GM12878 (cell line): Measurements from ENCODE around the gene NTRK3. TPM values are rescaled to one million over a fixed set of nuclear protein-coding genes. Genes with fewer than 3 reads are reported as not detected.

ENCODE experiments used
- ATAC-seq: fragments of 200-7000 bp; cut with Tn5 transposase; 3 replicates; pipeline ENCODE4 v1.9.1; 2020; ENCODE audit warnings: mild to moderate bottlenecking, moderate library complexity
- BruUV-seq: library from RNA; stranded (reverse); fragments of 400-500 nt; replicated peaks from 2 replicates; lab custom pipeline; 2021; lab: Mats Ljungman, UMichigan
- CTCF ChIA-PET: fragments of 300-600 bp; sonication (Branson Sonifier 250); formaldehyde crosslinking; extraction: SDS; loops from one replicate; lab custom pipeline; 2021; ENCODE audit warnings: inconsistent platforms; lab: Yijun Ruan, JAX
- POLR2A ChIA-PET: fragments of 350-600 bp; formaldehyde crosslinking; extraction: SDS; loops from one replicate; lab custom pipeline; 2021; ENCODE audit warnings: inconsistent platforms; lab: Charles Lee
- RAD21 ChIA-PET: fragments of 300-600 bp; sonication (Branson Sonifier 250); formaldehyde crosslinking; loops from one replicate; lab custom pipeline; 2023; ENCODE audit warnings: antibody characterized with exemption; ENCODE audit not compliant: unreplicated experiment; lab: Charles Lee
- SMC1A ChIA-PET: fragments of 300-600 bp; sonication (Branson Sonifier 250); formaldehyde crosslinking; loops from one replicate; lab custom pipeline; 2023; ENCODE audit not compliant: unreplicated experiment, uncharacterized antibody; lab: Charles Lee
- DNase-seq: peaks from one replicate; pipeline ENCODE4 v3.0.0-alpha.2; 2011; ENCODE audit warnings: low read depth, low spot score
- FAIRE-seq: peaks from 3 replicates; lab custom pipeline; 2011; peaks lifted over from hg19 to GRCh38; lab: Jason Lieb, UNC
- H2AFZ ChIP-seq: 2 replicates; pipeline ENCODE4 v1.6.0; 2011; ENCODE audit warnings: low read depth, low read length, control low read depth; ENCODE audit not compliant: control insufficient read depth
- H3K27ac ChIP-seq: 2 replicates; pipeline ENCODE4 v1.5.1; 2011; ENCODE audit warnings: control low read depth; ENCODE audit not compliant: control insufficient read depth, insufficient read depth
- H3K27me3 ChIP-seq, 2 experiments: replicated peaks in 1 of 2; 2 replicates each; pipeline versions ENCODE4 v1.6.0 to v1.6.1; 2011; ENCODE audit warnings: low read length in 1 of 2; ENCODE audit not compliant: control insufficient read depth in 2 of 2, insufficient read depth in 2 of 2
- H3K36me3 ChIP-seq, 2 experiments: 2 replicates each; pipeline ENCODE4 v1.5.1; 2011; ENCODE audit warnings: low read length in 1 of 2; ENCODE audit not compliant: control insufficient read depth in 2 of 2, insufficient read depth in 2 of 2
- H3K4me1 ChIP-seq: 2 replicates; pipeline ENCODE4 v1.6.1; 2011; ENCODE audit warnings: mild to moderate bottlenecking, low read length, moderate library complexity, mixed read lengths; ENCODE audit not compliant: control insufficient read depth, insufficient read depth
- H3K4me2 ChIP-seq: 2 replicates; pipeline ENCODE4 v1.6.0; 2011; ENCODE audit warnings: control low read depth; ENCODE audit not compliant: control insufficient read depth, insufficient read depth
- H3K4me3 ChIP-seq: fragments of 200-600 bp; sonication (generic); 2 replicates; pipeline ENCODE4 v1.5.1; 2016
- H3K79me2 ChIP-seq: 2 replicates; pipeline ENCODE4 v1.6.0; 2011; ENCODE audit warnings: low read length; ENCODE audit not compliant: control insufficient read depth, insufficient read depth
- H3K9ac ChIP-seq: 2 replicates; pipeline ENCODE4 v1.8.0; 2011; ENCODE audit warnings: low read length, control low read depth, mixed read lengths; ENCODE audit not compliant: control insufficient read depth, insufficient read depth
- H3K9me3 ChIP-seq: replicated peaks from 3 replicates; pipeline ENCODE4 v1.5.1; 2011; ENCODE audit warnings: mild to moderate bottlenecking, low read length; ENCODE audit not compliant: control insufficient read depth, insufficient read depth
- H4K20me1 ChIP-seq: 2 replicates; pipeline ENCODE4 v1.6.0; 2011; ENCODE audit not compliant: control insufficient read depth, insufficient read depth
- CREM ChIP-seq: IDR thresholded peaks from 2 replicates; pipeline ENCODE4 v1.6.1; 2014; ENCODE audit warnings: antibody characterized with exemption, low read depth
- CUX1 ChIP-seq: IDR thresholded peaks from 2 replicates; pipeline ENCODE4 v1.6.1; 2012; ENCODE audit warnings: improper control_type of control experiment, low read depth, low read length; ENCODE audit not compliant: insufficient replicate concordance
- JUNB ChIP-seq: IDR thresholded peaks from 2 replicates; pipeline ENCODE4 v1.6.1; 2016; ENCODE audit warnings: antibody characterized with exemption, mild to moderate bottlenecking
- JUND ChIP-seq: IDR thresholded peaks from 2 replicates; pipeline ENCODE4 v1.6.1; 2012; ENCODE audit warnings: low read depth, mild to moderate bottlenecking, low read length, improper control_type of control experiment, moderate library complexity
- MEF2B ChIP-seq: fragments of 450-650 bp; IDR thresholded peaks from 2 replicates; pipeline ENCODE4 v1.6.1; 2018; ENCODE audit warnings: mild to moderate bottlenecking, moderate library complexity; ENCODE audit not compliant: partially characterized antibody, poor library complexity, severe bottlenecking
- MLLT1 ChIP-seq: fragments of 450-650 bp; IDR thresholded peaks from 2 replicates; pipeline ENCODE4 v1.6.1; 2016; ENCODE audit warnings: mild to moderate bottlenecking
- NFXL1 ChIP-seq: fragments of 450-650 bp; IDR thresholded peaks from 2 replicates; pipeline ENCODE4 v1.6.1; 2017; ENCODE audit warnings: antibody characterized with exemption, mild to moderate bottlenecking, borderline replicate concordance
- NR2C1 ChIP-seq: fragments of 450-650 bp; IDR thresholded peaks from 2 replicates; pipeline ENCODE4 v1.6.1; 2017; ENCODE audit warnings: antibody characterized with exemption, mild to moderate bottlenecking, moderate library complexity
- NR2F1 ChIP-seq: fragments of 450-650 bp; conservative IDR thresholded peaks from 2 replicates; pipeline ENCODE4 v1.6.1; 2017; ENCODE audit warnings: mild to moderate bottlenecking
- SMAD5 ChIP-seq: IDR thresholded peaks from 2 replicates; pipeline ENCODE4 v1.6.1; 2016; ENCODE audit warnings: antibody characterized with exemption, low read depth
- SMARCA5 ChIP-seq: fragments of 450-650 bp; IDR thresholded peaks from 2 replicates; pipeline ENCODE4 v1.6.1; 2017; ENCODE audit warnings: mild to moderate bottlenecking
- SP1 ChIP-seq: IDR thresholded peaks from one replicate; pipeline ENCODE4 v1.6.1; 2011; ENCODE audit warnings: low read depth, low read length
- STAT1 ChIP-seq: fragments of 450-650 bp; conservative IDR thresholded peaks from 2 replicates; pipeline ENCODE4 v1.6.1; 2014; ENCODE audit warnings: antibody characterized with exemption, mild to moderate bottlenecking
- TCF12 ChIP-seq: IDR thresholded peaks from 2 replicates; pipeline ENCODE4 v1.6.1; 2011; ENCODE audit warnings: low read depth, mild to moderate bottlenecking, low read length
- ZBTB11 ChIP-seq: fragments of 450-650 bp; formaldehyde crosslinking; IDR thresholded peaks from 2 replicates; pipeline ENCODE4 v1.5.0; 2022; ENCODE audit warnings: mild to moderate bottlenecking, missing genetic modification characterization
- WGBS: methylation state at CpG from one replicate; pipeline ENCODE4 v1.1.6; 2016; ENCODE audit warnings: low lambda C conversion rate; ENCODE audit not compliant: insufficient replicate concordance, insufficient coverage; ENCODE audit errors: missing lambda C conversion rate; 5-methylcytosine and 5-hydroxymethylcytosine counted together
- in situ Hi-C: fragments of 300-500 bp; cut with MboI; formaldehyde crosslinking; loops from 9 replicates; pipeline ENCODE4 v1.14.3; 2018; ENCODE audit warnings: mixed read lengths
- intact Hi-C: fragments of 100-400 bp; cut with micrococcal nuclease; formaldehyde crosslinking; loops from one replicate; pipeline ENCODE4 v1.14.2; 2022; ENCODE audit not compliant: unreplicated experiment
- polyA plus RNA-seq, 11 experiments: library from polyadenylated mRNA; depleted of rRNA in 4 of 11; unstranded in 6 of 11; stranded (reverse) in 5 of 11; fragments of >200 nt; fragmentation: Nextera tagmentation in 4 of 11; fragmentation: Illumina TruSeq in 1 of 11; extraction: Ambion mirVana in 4 of 11; extraction: Trizol in 1 of 11; gene quantifications; 1 replicate in 1 of 11; 2 replicates in 10 of 11; pipeline versions ENCODE4 v1.2.1 to v1.2.3, GENCODE V29; 2011 to 2016; ENCODE audit warnings: inconsistent platforms in 2 of 11, missing spikeins in 2 of 11, low read depth in 1 of 11
- total RNA-seq, 4 experiments: library from RNA; depleted of rRNA in 3 of 4; stranded (reverse); fragments of >200 nt in 3 of 4; fragmentation: Illumina TruSeq in 1 of 4; extraction: Trizol in 1 of 4; gene quantifications; 2 replicates each; pipeline versions ENCODE4 v1.2.1 to v1.2.3, GENCODE V29; 2013 to 2021

NTRK3 gene
- total and polyA plus RNA-seq, 10 of the 15 experiments (the other 5 are each of a cell fraction or from before 2014, with no cell fraction given), result not detected

DNA sequence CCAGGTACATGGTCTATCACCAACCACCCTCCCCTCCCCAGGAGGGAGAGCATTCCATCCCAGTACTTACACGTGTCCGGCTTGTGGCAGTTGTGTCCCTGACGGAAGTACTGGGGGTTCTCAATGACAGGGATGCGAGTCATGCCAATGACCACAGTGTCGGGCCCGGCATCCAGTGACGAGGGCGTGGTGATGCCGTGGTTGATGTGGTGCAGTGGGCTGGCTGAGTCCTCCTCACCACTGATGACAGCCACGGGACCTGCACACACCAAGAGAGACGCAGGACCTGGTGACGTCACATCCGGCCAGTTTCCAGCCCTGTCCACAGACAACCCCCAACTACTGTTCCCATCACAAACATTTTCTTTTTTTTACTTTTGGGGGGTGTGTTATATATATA, 223.8 kb downstream of the NTRK3 start (continued):
- no peak for TF ChIP-seq STAT1
- no peak for TF ChIP-seq SP1
- TF ChIP-seq, all 136 proteins: peak for 0

DNA sequence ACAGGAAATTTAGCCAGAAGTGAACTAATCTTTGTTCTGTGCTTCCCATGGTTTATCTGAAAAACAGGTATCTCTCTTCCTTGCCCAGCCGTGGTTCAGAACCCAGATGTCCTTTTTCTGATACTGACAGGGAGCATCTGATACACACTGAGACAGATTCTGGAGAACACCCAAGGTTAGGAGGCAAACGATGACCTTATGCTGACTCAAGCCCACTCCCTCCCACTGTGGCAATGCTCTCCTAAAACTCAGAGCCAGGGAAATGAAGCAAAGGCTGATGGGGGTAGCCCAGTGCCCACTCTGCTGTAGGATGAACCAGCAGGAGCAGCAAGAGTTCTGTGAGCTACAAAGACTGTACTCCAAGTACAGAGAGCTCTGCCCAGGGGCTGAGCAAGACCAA, 225.1 kb downstream of the NTRK3 start:
- no peaks in the 10 kb centered on the region for H3K79me2 ChIP-seq
- ChIA-PET SMC1A (no interaction called here), POLR2A (no interaction called here), RAD21 (no interaction called here), CTCF (no interaction called here)
- ATAC-seq (no peak), FAIRE-seq (no peak), DNase-seq (no peak)
- in situ Hi-C loops (no loop called here), intact Hi-C loops (no loop called here)
- no peaks in the 10 kb centered on the region; the same call in 1 of the 2 replicates for H4K20me1 ChIP-seq
- no peak overlapping the region for H3K4me3 ChIP-seq
- no peaks in the 10 kb centered on the region for H3K9me3 ChIP-seq
- no peak overlapping the region for H3K9ac ChIP-seq
- H3K36me3 ChIP-seq, result no peaks in the 10 kb centered on the region
- no peaks in the 10 kb centered on the region for H3K4me1 ChIP-seq
- no peak overlapping the region for H3K4me2 ChIP-seq
- BruUV-seq, result no TSS peak
- H2AFZ ChIP-seq, result no peak overlapping the region
- no peak overlapping the region for H3K27ac ChIP-seq
- no peaks in the 10 kb centered on the region for H3K27me3 ChIP-seq
- 0% methylated on average over 2 of the region's 2 CpGs for WGBS
- TF ChIP-seq SMARCA5 (no peak), CUX1 (no peak), MLLT1 (no peak), JUND (no peak), NFXL1 (no peak), JUNB (no peak), MEF2B (no peak), NR2C1 (no peak), SMAD5 (no peak), CREM (no peak), ZBTB11 (no peak), TCF12 (no peak), NR2F1 (no peak)
